Epithelial cell of esophagus (primary cell): ENCODE data around the gene DUSP2.

ENCODE experiments used
- DNase-seq: peaks from one replicate; pipeline ENCODE4 v3.0.0; 2010; ENCODE audit warnings: low read depth
- H3K4me3 ChIP-seq: 2 replicates; pipeline ENCODE4 v1.5.1; 2011; ENCODE audit warnings: mild to moderate bottlenecking, low read length, control low read depth
- TF ChIP-seq, protein P1 (sequence below): IDR thresholded peaks from 2 replicates; pipeline ENCODE4 v1.5.1; 2011; ENCODE audit warnings: low read depth, mild to moderate bottlenecking, low read length, control low read depth, inconsistent platforms; ENCODE audit not compliant: insufficient read depth; ENCODE audit errors: missing control alignments

The DUSP2 gene

DNA sequence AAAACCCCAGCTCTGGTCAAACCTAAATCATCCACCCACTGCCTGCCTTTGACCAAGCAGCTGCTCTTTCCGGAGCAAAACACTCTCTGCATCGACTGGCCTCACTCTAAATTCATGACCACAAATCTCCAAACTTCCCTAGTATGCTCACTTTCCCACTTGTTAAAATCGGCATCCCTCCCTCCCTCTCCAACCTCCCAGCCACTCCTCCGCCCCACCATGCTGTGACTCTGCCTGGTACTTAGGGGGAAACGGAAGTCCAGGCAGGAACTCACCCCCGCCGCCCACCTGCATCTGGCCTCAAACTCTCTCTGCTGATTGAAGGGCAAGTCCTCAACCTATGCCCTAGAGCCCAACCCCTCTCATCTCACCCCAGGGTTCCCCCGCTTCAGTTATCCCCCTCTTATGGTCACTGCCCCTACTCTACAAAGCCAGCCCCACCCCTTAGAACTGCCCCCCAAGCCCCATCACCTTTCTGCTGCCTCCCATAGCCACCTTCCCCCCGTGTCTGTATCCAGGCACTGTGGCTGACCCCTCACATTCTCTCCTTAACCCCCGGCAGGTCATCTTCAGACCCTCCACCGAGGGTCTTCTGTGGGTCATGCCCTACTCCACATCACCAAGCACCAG lies 25.0 kb downstream of the DUSP2 start:
- no peak overlapping the region for H3K4me3 ChIP-seq
- DNase-seq: no peak
- TF ChIP-seq, protein P1, sequence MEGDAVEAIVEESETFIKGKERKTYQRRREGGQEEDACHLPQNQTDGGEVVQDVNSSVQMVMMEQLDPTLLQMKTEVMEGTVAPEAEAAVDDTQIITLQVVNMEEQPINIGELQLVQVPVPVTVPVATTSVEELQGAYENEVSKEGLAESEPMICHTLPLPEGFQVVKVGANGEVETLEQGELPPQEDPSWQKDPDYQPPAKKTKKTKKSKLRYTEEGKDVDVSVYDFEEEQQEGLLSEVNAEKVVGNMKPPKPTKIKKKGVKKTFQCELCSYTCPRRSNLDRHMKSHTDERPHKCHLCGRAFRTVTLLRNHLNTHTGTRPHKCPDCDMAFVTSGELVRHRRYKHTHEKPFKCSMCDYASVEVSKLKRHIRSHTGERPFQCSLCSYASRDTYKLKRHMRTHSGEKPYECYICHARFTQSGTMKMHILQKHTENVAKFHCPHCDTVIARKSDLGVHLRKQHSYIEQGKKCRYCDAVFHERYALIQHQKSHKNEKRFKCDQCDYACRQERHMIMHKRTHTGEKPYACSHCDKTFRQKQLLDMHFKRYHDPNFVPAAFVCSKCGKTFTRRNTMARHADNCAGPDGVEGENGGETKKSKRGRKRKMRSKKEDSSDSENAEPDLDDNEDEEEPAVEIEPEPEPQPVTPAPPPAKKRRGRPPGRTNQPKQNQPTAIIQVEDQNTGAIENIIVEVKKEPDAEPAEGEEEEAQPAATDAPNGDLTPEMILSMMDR: no peak

DNA sequence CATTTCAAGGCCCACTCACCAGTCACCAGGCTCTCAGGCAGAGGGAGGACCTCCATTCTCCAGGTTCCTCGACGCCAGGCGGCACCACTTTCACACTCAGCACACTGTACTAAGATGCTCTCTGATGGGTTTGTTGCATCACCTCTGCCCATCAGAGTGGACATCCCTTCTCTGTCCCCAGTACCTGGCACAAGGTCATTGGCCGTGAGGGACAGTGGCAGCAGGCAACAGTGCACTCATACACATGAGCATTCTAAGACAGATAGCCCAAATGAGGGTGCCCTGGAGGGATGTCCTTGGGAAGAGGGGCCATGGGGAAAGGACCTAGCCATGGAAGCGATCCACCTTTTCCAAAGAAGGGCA lies 25.9 kb downstream of the DUSP2 start:
- DNase-seq: no peak
- H3K4me3 ChIP-seq: no peak overlapping the region
- TF ChIP-seq, protein P1: no peak

DNA sequence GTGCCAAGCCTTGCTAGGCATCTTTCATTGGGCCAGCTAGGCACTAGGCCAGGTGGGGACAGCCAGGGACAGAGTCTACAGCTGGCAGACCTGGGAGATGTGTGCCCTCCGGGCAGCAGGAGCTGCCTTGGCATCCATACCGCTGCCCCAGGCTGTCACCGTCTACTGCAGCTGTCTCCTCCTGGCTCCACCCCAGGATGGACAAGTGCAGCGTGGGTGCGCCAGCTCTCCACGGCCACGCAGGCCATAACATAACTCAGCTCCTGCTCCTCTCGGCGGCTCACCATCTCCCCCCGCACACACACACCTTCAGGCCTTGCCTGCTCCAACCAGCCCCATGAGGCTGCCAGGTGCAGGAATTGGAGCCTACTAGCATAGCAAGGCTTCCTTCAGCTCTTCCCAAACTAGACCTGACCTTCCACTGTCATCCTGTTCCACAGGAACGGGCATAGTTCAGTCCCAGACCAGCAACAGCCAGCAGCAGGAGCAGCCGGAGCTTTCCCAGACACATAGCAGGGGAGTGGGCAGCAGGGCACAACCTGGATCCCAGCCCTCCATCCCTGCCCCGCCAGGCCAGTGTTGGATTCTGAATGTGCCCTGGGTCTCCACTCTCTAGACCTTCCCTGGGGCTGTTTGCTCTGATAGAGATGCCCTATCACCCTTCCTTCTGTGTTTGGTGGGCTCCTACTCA lies 26.4 kb downstream of the DUSP2 start:
- TF ChIP-seq, protein P1: no peak
- no peak for DNase-seq

DNA sequence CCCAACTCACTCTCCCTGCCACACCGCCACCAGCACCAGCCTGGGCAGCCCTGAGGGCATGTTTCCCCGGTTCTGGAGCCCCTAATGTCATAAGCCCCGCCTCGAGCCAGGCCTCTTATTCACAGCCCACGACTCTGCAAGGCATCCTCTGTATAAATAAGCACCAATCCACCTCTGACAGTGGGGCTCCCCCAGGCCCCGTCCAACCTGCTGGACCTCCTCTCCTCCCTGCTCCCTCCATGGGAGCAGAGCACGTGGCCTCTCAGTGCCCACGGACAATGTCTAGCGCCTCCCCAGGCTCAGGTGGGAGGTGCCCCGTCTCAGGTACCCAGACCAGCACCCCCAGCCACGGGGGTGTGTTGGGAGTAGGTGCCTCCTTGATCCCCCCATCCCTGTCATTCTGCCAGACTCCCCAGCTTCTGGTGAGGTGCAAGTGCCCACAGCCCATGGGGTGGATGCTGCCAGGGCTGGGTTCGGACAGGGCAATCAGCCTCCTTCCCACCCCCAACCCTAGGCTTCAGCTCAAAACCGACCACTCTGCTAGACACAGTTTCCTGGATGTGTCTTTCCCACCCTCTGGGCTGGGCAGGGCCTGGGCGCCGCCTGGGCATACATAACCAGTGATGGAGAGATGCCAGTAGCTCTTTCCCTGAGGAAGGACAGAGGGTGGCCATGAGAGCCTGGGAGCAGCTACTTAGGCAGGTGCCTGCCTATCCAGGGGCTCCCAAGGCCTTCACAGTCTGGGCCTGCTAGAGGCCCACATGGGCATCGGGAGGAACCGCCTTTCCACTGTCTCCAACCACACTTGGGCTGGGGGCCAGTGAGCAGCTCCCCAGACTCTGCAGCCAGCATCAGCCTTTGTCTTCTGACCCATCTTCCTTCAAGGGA lies 27.3 kb downstream of the DUSP2 start:
- H3K4me3 ChIP-seq: no peak overlapping the region

More for the DNA sequence above, 26.4 kb downstream of the DUSP2 start:
- no peak overlapping the region for H3K4me3 ChIP-seq

DNA sequence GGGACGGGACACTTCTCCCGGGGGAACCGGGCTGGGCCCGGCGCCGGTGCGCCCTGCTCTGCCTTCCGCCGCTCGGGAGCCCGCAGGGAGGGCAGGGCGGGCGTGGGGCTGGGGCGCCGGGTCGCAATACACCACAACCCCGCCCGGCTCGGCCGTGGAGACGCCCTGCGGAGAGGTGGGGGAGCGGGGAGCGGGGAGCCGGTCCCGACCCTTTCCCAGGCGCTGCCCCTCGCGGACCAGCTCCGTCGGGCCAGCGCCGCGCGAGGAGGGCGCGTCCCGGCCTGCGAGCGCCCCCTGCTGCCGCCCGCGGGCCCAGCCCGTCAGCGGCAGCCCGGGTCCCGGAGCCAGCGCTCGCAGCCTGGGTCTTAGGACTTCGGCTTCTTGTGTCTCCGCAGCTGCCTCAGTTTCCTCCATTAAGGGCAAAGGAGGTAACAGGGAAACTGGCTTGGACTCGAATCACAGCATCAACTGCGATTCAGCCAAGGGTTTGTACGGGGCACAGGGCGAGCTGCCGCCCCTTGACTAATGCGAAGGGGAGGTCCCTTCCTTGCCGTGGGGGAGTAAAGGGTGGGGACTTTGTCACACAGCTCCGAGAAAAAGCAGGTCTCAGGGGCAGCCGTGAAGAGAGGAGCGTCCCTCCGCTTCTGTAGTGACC lies 28.2 kb downstream of the DUSP2 start:
- H3K4me3 ChIP-seq: peak overlapping the region; percentile 25
- peak; percentile 47 for DNase-seq
- TF ChIP-seq, protein P1: peak; percentile 30

More for the DNA sequence above, 27.3 kb downstream of the DUSP2 start:
- TF ChIP-seq, protein P1: peak; percentile 3
- peak; percentile 21 for DNase-seq

DNA sequence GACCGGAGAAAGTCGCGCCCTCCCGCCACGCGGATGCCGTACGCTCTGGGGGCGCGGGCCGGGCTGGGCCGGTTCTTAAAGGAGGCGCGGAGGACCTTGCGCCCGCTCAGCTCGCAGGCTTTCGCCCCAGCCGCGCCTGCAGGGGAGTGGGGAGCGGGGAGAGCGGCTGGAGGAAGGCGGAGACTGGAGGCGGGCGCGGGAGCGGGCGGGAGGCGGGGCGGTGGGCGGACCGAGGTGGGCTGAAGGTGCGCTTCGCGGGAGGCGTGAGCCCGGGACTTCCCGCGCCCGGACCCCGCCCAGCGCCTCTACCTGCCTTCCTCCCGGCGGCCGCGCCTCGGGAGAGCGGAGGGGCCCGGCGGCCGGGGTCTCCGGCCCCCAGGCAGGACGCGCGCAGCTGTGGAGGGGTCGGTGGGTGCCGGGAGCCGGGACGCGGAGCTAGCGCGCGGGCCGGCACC lies 28.8 kb downstream of the DUSP2 start, which contains the start of gene ADRA2B:
Gene ADRA2B (minus strand): TSS at position 148 of the 455 bp plus-strand sequence. CDS start 422 bp downstream, outside the sequence.
- H3K4me3 ChIP-seq: peak within 1 kb of the TSS; percentile 25
- DNase-seq: peak; percentile 85
- TF ChIP-seq, protein P1: no peak
